Peyer's patch (tissue), 4 donors: ENCODE measurements around the gene NRXN3. TPM values are rescaled to one million over a fixed set of nuclear protein-coding genes. Genes with fewer than 3 reads are reported as not detected.

Experiments
- DNase-seq, 3 donors: peaks; one replicate each; pipeline ENCODE4 v3.0.0-alpha.2; 2017 to 2019
- H3K27ac ChIP-seq, 4 donors: fragments of 200-600 bp; sonication (generic); one replicate each; pipeline ENCODE4 v1.5.1; 2016 to 2019
- H3K27me3 ChIP-seq, 2 donors: fragments of 200-600 bp; sonication (generic); one replicate each; pipeline ENCODE4 v1.5.1; 2019
- H3K36me3 ChIP-seq, 3 donors: fragments of 200-600 bp; sonication (generic); one replicate each; pipeline ENCODE4 v1.5.1; 2016 to 2019
- H3K4me1 ChIP-seq, 4 donors: fragments of 200-600 bp; sonication (generic); one replicate each; pipeline ENCODE4 v1.5.1; 2016 to 2019
- H3K4me3 ChIP-seq, 4 donors: fragments of 200-600 bp; sonication (generic); 1 replicate in 3 of 4; 2 replicates in 1 of 4; pipeline ENCODE4 v1.5.1; 2016 to 2019; ENCODE audit warnings: mild to moderate bottlenecking in 1 of 4
- H3K9me3 ChIP-seq, 4 donors: fragments of 200-600 bp; sonication (generic); one replicate each; pipeline ENCODE4 v1.5.1; 2016 to 2019; ENCODE audit warnings: mild to moderate bottlenecking in 1 of 4
- POLR2A ChIP-seq, 2 donors: fragments of 450-650 bp; IDR thresholded peaks; one replicate each; pipeline ENCODE4 v1.5.1; 2017; ENCODE audit warnings: antibody characterized with exemption in 2 of 2, mild to moderate bottlenecking in 2 of 2, moderate library complexity in 2 of 2
- total RNA-seq, 4 donors: library from RNA; depleted of rRNA; stranded (reverse); fragments of >200 nt; gene quantifications; one replicate each; pipeline ENCODE4 v1.1.0, GENCODE V29; 2016
- TF ChIP-seq, protein P1 (sequence below), 6 experiments: fragments of 450-650 bp in 4 of 6; fragments of 200-600 bp in 2 of 6; sonication (generic) in 1 of 6; IDR thresholded peaks; one replicate each; pipeline ENCODE4 v1.5.1; 2017 to 2019; ENCODE audit warnings: antibody characterized with exemption in 6 of 6, mild to moderate bottlenecking in 3 of 6, moderate library complexity in 1 of 6

The NRXN3 gene
- total RNA-seq, 4 donors from 2014 or later, result 1.6 to 10.2 (median 4.4) TPM

DNA sequence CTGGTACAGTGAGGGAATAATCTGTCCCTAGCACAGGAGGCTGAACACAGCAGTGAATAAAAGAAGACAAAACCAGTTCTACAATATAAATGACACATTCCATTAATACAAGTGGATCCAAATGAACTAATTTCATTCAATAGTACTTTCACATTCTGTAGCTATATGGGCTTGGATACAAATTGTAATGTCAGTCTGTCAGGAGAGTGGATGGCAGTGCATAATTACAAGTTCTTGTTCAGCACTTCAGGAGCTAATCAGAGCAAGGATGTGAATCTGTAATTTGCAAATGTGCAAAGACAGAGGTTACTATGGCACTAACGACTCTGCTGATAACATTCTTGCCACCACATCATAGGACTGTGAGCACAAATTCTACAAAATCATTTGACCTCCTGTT is 1343.3 kb downstream of the NRXN3 start:
- no peaks in the 10 kb centered on the region for H3K27me3 ChIP-seq
- H3K27ac ChIP-seq, result no peak overlapping the region
- H3K9me3 ChIP-seq, result no peaks in the 10 kb centered on the region
- TF ChIP-seq, protein P1, sequence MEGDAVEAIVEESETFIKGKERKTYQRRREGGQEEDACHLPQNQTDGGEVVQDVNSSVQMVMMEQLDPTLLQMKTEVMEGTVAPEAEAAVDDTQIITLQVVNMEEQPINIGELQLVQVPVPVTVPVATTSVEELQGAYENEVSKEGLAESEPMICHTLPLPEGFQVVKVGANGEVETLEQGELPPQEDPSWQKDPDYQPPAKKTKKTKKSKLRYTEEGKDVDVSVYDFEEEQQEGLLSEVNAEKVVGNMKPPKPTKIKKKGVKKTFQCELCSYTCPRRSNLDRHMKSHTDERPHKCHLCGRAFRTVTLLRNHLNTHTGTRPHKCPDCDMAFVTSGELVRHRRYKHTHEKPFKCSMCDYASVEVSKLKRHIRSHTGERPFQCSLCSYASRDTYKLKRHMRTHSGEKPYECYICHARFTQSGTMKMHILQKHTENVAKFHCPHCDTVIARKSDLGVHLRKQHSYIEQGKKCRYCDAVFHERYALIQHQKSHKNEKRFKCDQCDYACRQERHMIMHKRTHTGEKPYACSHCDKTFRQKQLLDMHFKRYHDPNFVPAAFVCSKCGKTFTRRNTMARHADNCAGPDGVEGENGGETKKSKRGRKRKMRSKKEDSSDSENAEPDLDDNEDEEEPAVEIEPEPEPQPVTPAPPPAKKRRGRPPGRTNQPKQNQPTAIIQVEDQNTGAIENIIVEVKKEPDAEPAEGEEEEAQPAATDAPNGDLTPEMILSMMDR (IDR thresholded peaks at IDR 0.05), result no peak
- no peak for TF ChIP-seq POLR2A (IDR thresholded peaks at IDR 0.05)
- no peak overlapping the region for H3K4me3 ChIP-seq
- no peaks in the 10 kb centered on the region for H3K36me3 ChIP-seq
- no peak for DNase-seq
- no peaks in the 10 kb centered on the region for H3K4me1 ChIP-seq

DNA sequence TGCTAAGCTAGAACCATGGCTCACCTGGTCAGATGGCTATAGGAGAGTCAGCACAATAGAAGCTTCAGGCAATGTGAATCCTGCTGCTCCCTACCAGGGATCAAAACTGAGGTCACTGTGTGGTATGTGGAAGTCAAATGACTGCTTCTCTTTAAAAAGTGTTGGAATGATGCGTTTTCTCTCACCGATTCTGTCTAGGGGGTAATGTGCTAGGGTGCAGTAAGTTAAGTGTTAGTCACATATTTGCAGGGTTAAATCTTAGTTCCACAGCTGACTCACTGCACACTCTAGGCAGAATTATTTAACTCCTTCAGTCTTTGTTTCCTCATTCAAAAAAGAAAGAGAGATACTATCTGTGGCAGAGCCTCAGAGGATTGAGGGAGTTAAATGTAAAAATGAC is 1344.5 kb downstream of the NRXN3 start:
- Histone ChIP-seq H3K36me3 (no peaks in the 10 kb centered on the region), H3K4me3 (no peak overlapping the region), H3K27me3 (no peaks in the 10 kb centered on the region), H3K9me3 (no peaks in the 10 kb centered on the region), H3K4me1 (no peaks in the 10 kb centered on the region), H3K27ac (no peak overlapping the region)
- TF ChIP-seq, protein P1 (IDR thresholded peaks at IDR 0.05), result no peak
- DNase-seq, result no peak

DNA sequence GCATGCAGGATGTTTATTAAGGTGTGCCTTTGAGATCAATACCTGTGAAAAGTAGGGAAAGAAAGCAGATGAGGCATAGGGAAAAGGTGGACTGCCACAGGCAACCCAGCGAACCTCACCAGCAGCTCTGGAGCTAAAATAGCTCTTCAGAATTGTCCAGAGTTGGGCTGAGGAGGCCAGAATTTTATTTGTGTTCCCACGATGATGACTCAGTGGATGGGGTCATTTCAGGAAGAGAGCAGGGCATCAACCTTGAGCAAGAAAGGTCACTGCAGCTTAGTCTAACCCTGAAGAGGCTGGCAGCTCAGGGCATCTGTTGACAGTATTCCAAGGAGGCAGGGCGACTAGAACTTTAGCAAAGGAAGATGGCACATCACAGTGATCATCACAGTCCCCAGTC is 1345.0 kb downstream of the NRXN3 start:
- Histone ChIP-seq H3K36me3 (no peaks in the 10 kb centered on the region), H3K27me3 (no peaks in the 10 kb centered on the region), H3K9me3 (no peaks in the 10 kb centered on the region), H3K27ac (no peak overlapping the region), H3K4me3 (no peak overlapping the region), H3K4me1 (no peaks in the 10 kb centered on the region)
- DNase-seq, result no peak
- TF ChIP-seq, protein P1 (IDR thresholded peaks at IDR 0.05), result no peak
- TF ChIP-seq POLR2A (IDR thresholded peaks at IDR 0.05), result no peak

DNA sequence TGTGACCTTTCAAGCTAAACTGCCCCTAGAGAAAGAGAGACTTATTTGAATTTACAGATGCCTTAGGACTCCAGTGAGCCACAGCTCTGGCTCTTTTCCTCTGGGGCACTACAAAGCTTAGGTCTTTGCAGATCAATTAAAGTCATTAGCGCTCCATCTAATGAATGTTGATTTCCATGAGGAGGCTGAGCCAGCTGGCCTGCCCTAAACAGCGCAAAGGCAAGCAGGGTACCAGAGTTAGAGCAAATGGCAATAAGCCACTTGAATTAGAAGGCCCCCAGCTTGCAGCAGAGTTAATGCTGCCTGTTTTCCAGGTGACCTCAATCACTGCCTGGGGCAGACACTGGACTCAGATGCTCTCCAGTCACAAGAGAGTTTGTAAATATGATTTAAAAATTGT is 1345.8 kb downstream of the NRXN3 start:
- Histone ChIP-seq H3K36me3 (no peaks in the 10 kb centered on the region), H3K4me1 (no peaks in the 10 kb centered on the region), H3K27ac (no peak overlapping the region), H3K9me3 (no peaks in the 10 kb centered on the region), H3K4me3 (no peak overlapping the region), H3K27me3 (no peaks in the 10 kb centered on the region)
- DNase-seq, result no peak
- TF ChIP-seq, protein P1 (IDR thresholded peaks at IDR 0.05), result no peak
- TF ChIP-seq POLR2A (IDR thresholded peaks at IDR 0.05), result no peak

DNA sequence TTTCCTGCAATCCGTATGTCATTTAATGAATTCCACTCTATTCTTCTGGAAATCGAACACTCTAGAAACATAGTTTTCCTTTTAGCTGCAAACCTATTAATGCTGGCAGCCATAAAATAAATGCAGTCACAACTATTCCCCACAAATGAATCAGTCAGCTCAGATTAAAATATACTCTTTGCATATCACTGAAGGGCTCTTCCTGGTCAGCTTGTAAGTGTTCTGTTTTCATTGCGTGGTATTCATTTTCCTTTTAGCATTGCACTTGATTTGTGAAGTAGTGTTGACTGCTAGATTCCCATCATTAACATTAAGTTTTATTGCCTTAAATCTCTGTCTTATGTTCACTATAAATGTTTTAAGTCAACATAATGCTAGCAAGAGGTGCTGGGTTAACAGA is 1355.2 kb downstream of the NRXN3 start:
- TF ChIP-seq, protein P1 (IDR thresholded peaks at IDR 0.05), result no peak
- TF ChIP-seq POLR2A (IDR thresholded peaks at IDR 0.05), result no peak
- no peaks in the 10 kb centered on the region for H3K9me3 ChIP-seq
- no peak overlapping the region for H3K27ac ChIP-seq
- H3K4me1 ChIP-seq, result no peaks in the 10 kb centered on the region
- H3K4me3 ChIP-seq, result no peak overlapping the region
- no peaks in the 10 kb centered on the region for H3K27me3 ChIP-seq
- no peaks in the 10 kb centered on the region for H3K36me3 ChIP-seq
- DNase-seq, result no peak

DNA sequence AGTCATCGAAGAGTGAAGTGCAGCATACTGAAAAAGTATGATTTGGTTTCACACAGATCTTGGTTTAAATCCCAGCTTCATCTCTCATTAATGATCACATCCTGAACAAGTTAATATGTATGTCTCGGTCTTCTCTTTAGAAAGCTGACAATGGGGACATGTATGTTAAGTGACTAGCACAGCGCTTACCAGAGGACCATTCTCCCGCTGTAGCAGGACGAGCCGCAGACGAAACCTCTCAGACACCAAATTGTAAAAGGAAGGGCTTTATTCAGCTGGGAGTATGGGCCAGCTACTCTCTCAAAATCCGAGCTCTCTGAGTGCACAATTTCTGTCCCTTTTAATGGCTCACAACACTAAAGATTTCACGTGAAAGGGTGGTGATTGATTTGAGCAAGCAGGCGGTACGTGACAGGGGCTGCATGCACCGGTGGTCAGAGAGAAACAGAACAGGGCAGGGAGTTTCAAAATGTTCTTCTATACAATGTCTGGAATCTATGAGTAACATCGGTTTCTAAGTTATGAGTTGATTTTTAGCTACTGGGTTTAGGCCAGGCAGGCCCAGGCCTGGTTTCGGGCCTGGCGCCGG is 1358.7 kb downstream of the NRXN3 start:
- Histone ChIP-seq H3K4me1 (no peaks in the 10 kb centered on the region), H3K27ac (no peak overlapping the region), H3K4me3 (no peak overlapping the region), H3K36me3 (no peaks in the 10 kb centered on the region), H3K27me3 (no peaks in the 10 kb centered on the region), H3K9me3 (no peaks in the 10 kb centered on the region)
- TF ChIP-seq, protein P1 (IDR thresholded peaks at IDR 0.05), result no peak
- TF ChIP-seq POLR2A (IDR thresholded peaks at IDR 0.05), result no peak
- DNase-seq, result no peak
